ENCODE data around the gene PHACTR2. TPM values are rescaled to one million over a fixed set of nuclear protein-coding genes. Genes with fewer than 3 reads are reported as not detected.

The PHACTR2 gene
- total RNA-seq, 1 experiment from 2014 or later: 27.6 TPM

DNA sequence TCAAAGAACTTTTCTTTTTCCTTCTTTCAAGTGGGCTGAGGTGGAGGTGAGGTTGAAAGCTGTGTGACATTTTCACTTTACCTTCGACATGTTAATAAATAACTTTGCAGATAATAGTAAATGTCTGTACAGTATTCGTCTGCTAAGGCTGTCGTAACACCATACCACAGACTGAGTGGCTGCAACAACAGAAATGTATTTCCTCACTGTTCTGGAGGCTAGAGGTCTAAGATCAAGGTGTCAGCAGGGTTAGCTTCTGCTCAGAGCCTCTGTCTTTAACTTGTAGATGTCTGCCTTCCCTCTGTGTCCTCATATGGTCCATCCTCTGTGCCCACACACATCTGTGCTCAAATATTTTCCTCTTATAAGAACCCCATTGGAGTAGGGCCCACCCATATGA, 14.9 kb downstream of the PHACTR2 start:
- Histone ChIP-seq H3K36me3 (ENCODE audit: control insufficient read depth in 1 of 2, insufficient read depth in 2 of 2, low read length in 2 of 2) (no peaks in the 10 kb centered on the region), H3K9me3 (ENCODE audit: control insufficient read depth in 1 of 2, insufficient read depth in 1 of 2, low read depth in 1 of 2, low read length in 2 of 2) (no peaks in the 10 kb centered on the region), H3K27me3 (ENCODE audit: insufficient read depth, low read length) (no peaks in the 10 kb centered on the region), H4K20me1 (ENCODE audit: insufficient read depth) (no peaks in the 10 kb centered on the region), H3K27ac (ENCODE audit: low read depth, low read length) (no peak overlapping the region), H3K9ac (ENCODE audit: low read length) (no peak overlapping the region), H3K9me2 (ENCODE audit: insufficient read depth) (no peaks in the 10 kb centered on the region), H3K4me1 (ENCODE audit: control insufficient read depth in 1 of 2, insufficient read depth in 2 of 2, low read length in 2 of 2) (0 out of 4 replicates have a peak, but pooled peaks cover 3 to 6% of the 10 kb centered on the region in 2 experiments), H3K4me3 (replicated peaks in 1 of 2; ENCODE audit: low read depth in 1 of 2, low read length in 2 of 2) (no peak overlapping the region), H3K79me2 (ENCODE audit: insufficient read depth, low read length) (no peaks in the 10 kb centered on the region), H2AFZ (ENCODE audit: low read depth, low read length, poor library complexity, severe bottlenecking) (no peak overlapping the region), H3K4me2 (ENCODE audit: low read length) (no peak overlapping the region)
- CTCF ChIA-PET: no interaction called here
- ATAC-seq (no peak), DNase-seq (ENCODE audit: low read depth, low spot score) (no peak)
- intact Hi-C loops (cut with micrococcal nuclease): no loop called here
- RAD21 ChIA-PET (ENCODE audit: low non-redundant PET in 1 of 2, low total read pairs in 2 of 2, uncharacterized antibody in 2 of 2, unreplicated experiment in 2 of 2): no interaction called here
- TF ChIP-seq EZH2phosphoT487 (IDR thresholded peaks at IDR 0.05; ENCODE audit: borderline replicate concordance): no peak
- TF ChIP-seq, protein P1, sequence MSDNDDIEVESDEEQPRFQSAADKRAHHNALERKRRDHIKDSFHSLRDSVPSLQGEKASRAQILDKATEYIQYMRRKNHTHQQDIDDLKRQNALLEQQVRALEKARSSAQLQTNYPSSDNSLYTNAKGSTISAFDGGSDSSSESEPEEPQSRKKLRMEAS (IDR thresholded peaks at IDR 0.05): no peak
- TF ChIP-seq, protein P2, sequence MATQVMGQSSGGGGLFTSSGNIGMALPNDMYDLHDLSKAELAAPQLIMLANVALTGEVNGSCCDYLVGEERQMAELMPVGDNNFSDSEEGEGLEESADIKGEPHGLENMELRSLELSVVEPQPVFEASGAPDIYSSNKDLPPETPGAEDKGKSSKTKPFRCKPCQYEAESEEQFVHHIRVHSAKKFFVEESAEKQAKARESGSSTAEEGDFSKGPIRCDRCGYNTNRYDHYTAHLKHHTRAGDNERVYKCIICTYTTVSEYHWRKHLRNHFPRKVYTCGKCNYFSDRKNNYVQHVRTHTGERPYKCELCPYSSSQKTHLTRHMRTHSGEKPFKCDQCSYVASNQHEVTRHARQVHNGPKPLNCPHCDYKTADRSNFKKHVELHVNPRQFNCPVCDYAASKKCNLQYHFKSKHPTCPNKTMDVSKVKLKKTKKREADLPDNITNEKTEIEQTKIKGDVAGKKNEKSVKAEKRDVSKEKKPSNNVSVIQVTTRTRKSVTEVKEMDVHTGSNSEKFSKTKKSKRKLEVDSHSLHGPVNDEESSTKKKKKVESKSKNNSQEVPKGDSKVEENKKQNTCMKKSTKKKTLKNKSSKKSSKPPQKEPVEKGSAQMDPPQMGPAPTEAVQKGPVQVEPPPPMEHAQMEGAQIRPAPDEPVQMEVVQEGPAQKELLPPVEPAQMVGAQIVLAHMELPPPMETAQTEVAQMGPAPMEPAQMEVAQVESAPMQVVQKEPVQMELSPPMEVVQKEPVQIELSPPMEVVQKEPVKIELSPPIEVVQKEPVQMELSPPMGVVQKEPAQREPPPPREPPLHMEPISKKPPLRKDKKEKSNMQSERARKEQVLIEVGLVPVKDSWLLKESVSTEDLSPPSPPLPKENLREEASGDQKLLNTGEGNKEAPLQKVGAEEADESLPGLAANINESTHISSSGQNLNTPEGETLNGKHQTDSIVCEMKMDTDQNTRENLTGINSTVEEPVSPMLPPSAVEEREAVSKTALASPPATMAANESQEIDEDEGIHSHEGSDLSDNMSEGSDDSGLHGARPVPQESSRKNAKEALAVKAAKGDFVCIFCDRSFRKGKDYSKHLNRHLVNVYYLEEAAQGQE (IDR thresholded peaks at IDR 0.05; ENCODE audit: low read depth): no peak
- TF ChIP-seq ZFX (IDR thresholded peaks at IDR 0.05): no peak
- no peak for TF ChIP-seq JUND (IDR thresholded peaks at IDR 0.05)
- no peak for TF ChIP-seq CEBPB (IDR thresholded peaks at IDR 0.05; ENCODE audit: low read depth)
- no peak for TF ChIP-seq POLR2AphosphoS5 (IDR thresholded peaks at IDR 0.05; ENCODE audit: low read depth, low read length)
- TF ChIP-seq FOSL1 (IDR thresholded peaks at IDR 0.05; ENCODE audit: low read depth): no peak
- POLR2A ChIA-PET: no interaction called here
- no TSS peak for BruUV-seq (replicated peaks)
